ENCODE measurements around the gene MAP7.

The MAP7 gene

GRCh38 chr6:136534268-136534667 lies 16.0 kb downstream of the MAP7 start:
- TF ChIP-seq, protein P1, sequence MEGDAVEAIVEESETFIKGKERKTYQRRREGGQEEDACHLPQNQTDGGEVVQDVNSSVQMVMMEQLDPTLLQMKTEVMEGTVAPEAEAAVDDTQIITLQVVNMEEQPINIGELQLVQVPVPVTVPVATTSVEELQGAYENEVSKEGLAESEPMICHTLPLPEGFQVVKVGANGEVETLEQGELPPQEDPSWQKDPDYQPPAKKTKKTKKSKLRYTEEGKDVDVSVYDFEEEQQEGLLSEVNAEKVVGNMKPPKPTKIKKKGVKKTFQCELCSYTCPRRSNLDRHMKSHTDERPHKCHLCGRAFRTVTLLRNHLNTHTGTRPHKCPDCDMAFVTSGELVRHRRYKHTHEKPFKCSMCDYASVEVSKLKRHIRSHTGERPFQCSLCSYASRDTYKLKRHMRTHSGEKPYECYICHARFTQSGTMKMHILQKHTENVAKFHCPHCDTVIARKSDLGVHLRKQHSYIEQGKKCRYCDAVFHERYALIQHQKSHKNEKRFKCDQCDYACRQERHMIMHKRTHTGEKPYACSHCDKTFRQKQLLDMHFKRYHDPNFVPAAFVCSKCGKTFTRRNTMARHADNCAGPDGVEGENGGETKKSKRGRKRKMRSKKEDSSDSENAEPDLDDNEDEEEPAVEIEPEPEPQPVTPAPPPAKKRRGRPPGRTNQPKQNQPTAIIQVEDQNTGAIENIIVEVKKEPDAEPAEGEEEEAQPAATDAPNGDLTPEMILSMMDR (IDR thresholded peaks at IDR 0.05; ENCODE audit: control insufficient read depth, insufficient read depth, low read depth, low read length, missing control alignments), result no peak
- H3K4me3 ChIP-seq (ENCODE audit: control insufficient read depth, low read depth, low read length), result no peak overlapping the region
- DNase-seq (ENCODE audit: low read depth), result no peak

- no peak overlapping the region for H3K4me3 ChIP-seq (ENCODE audit: control insufficient read depth, low read depth, low read length)
- TF ChIP-seq, protein P1 (IDR thresholded peaks at IDR 0.05; ENCODE audit: control insufficient read depth, insufficient read depth, low read depth, low read length, missing control alignments), result no peak
- no peak for DNase-seq (ENCODE audit: low read depth)
Measured at GRCh38 chr6:136533487-136533886, 16.7 kb downstream of the MAP7 start.

- no peak overlapping the region for H3K4me3 ChIP-seq (ENCODE audit: control insufficient read depth, low read depth, low read length)
- DNase-seq (ENCODE audit: low read depth), result no peak
- TF ChIP-seq, protein P1 (IDR thresholded peaks at IDR 0.05; ENCODE audit: control insufficient read depth, insufficient read depth, low read depth, low read length, missing control alignments), result no peak
Measured at GRCh38 chr6:136532030-136532429, 18.2 kb downstream of the MAP7 start.

GRCh38 chr6:136529710-136530109 lies 20.5 kb downstream of the MAP7 start:
- DNase-seq (ENCODE audit: low read depth), result no peak
- H3K4me3 ChIP-seq (ENCODE audit: control insufficient read depth, low read depth, low read length), result no peak overlapping the region
- TF ChIP-seq, protein P1 (IDR thresholded peaks at IDR 0.05; ENCODE audit: control insufficient read depth, insufficient read depth, low read depth, low read length, missing control alignments), result no peak

DNA sequence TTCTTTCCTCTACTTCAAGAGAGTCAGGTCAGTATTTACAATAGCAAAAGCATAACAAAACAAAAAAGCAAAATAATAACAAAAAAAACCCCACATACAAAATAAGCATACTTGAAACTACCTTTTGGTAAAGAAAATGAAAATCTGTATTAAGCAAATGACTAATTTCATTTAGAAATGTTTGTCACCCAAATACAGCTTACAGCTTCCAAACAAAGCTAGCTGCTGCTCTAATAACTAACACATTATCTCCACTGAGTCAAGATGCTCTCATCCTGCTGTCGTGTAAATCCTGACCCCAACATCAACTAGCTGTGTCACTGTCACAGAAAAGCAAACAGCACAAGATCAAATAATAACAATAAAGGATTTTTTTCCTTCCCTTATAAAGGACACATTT lies 21.7 kb downstream of the MAP7 start:
- TF ChIP-seq, protein P1 (IDR thresholded peaks at IDR 0.05; ENCODE audit: control insufficient read depth, insufficient read depth, low read depth, low read length, missing control alignments), result no peak
- H3K4me3 ChIP-seq (ENCODE audit: control insufficient read depth, low read depth, low read length), result no peak overlapping the region
- DNase-seq (ENCODE audit: low read depth), result no peak

DNA sequence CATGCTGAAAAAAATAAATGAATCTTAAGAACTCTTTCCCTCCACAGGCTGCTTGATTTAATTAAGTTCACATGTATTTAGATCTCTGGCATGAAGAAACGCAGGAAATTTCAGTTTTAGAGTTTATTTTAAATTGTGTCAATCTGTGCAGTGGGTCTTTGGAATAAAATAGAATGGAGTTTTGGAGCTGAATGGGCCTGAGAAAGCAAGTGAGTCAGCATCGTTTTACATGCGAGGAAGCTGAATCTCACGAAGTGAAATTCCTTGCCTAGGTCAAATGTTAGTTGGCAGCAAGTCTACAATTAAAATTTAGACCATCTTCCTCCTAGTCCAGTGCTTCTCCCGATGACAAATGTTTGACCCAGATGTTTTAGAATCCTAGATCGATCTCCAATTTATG lies 22.4 kb downstream of the MAP7 start:
- no peak for DNase-seq (ENCODE audit: low read depth)
- TF ChIP-seq, protein P1 (IDR thresholded peaks at IDR 0.05; ENCODE audit: control insufficient read depth, insufficient read depth, low read depth, low read length, missing control alignments), result no peak
- no peak overlapping the region for H3K4me3 ChIP-seq (ENCODE audit: control insufficient read depth, low read depth, low read length)

DNA sequence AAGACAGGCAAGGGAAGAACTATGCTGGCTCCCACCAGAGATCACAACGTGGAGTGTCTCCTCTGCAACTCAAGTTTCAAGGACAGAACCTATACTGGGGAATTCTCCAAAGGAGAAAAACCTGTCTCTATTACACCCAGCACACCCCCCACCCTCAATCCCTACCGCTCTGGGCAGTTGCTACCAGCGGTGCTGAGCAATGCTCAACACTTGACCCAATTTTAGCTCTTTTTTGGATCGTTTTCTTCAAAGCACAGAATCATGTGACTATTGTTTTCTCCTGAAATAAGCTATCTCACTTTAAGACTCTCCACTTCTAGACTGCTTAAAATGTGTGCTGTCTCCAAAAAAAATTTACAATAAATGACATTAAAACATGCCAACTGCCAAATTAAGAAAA lies 23.3 kb downstream of the MAP7 start:
- TF ChIP-seq, protein P1 (IDR thresholded peaks at IDR 0.05; ENCODE audit: control insufficient read depth, insufficient read depth, low read depth, low read length, missing control alignments), result no peak
- no peak overlapping the region for H3K4me3 ChIP-seq (ENCODE audit: control insufficient read depth, low read depth, low read length)
- no peak for DNase-seq (ENCODE audit: low read depth)

Measured in AG09309 (cell line).